ENCODE results near the gene HTATIP2.

DNA sequence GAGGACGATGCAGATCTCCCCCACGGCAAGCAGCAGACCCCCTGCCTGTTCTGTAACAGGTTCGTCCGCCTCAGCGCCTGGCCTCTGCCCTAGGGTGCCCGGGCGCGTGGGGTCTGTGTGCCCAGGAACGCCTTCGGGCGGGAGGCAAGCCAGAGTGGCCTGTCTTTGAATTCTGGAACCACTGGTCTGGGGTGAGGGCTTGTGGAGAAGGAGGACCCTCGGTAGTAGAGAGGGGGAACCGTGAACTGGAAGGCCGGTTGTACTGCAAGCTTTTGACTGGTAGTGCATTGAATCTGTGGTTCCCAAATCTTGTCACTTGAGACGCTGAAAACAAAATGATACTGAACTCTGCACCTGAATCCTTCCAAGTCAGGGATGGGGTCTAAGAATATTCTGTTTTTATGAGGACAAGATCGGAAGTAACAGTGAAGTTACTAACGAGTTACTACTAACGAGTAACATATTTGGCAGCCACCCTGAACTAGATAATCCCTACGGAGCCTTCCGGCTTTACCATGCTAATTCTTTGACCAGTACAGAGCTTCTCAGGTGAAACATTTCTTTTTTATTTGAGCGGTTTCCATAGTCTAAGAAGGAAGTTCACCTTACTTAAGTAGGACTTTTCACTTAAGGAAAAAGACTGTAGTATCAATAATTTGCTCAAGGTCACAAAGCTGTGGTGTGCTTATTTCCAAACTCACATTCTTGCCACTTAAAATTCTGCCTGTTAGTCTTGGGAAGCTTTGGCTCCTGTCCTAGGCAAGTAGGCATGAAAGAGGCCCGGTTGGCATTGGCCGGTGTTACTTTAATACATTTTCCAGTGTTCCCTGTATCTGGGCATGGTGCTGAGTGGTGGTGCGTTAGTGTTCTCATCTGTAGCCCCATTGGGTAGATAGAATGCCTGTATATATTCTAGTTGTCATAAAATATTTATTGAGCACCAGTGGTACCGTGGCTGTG lies 24.9 kb downstream of the HTATIP2 start:
- TF ChIP-seq POLR2A (IDR thresholded peaks at IDR 0.05; ENCODE audit: low read length) (no peak), GATA1 (IDR thresholded peaks at IDR 0.05; ENCODE audit: low read depth, low read length) (no peak)
